B cell (primary cell): ENCODE results near the gene APOE. TPM values are rescaled to one million over a fixed set of nuclear protein-coding genes. Genes with fewer than 3 reads are reported as not detected.
A peak's percentile ranks its signal among the peaks of the same experiment; 100 is the strongest.

Experiments used
- ATAC-seq: fragments of 200-7000 bp; cut with Tn5 transposase; one replicate; pipeline ENCODE4 v1.10.0; 2021; ENCODE audit warnings: low read depth, mild to moderate bottlenecking, moderate number of reproducible peaks, moderate library complexity
- CTCF ChIA-PET: fragments of 350-600 bp; sonication (Branson Sonifier 250); formaldehyde crosslinking; loops from one replicate; lab custom pipeline; 2021; ENCODE audit warnings: antibody characterized with exemption, inconsistent platforms; lab: Charles Lee
- POLR2A ChIA-PET: fragments of 350-600 bp; sonication (Branson Sonifier 250); formaldehyde crosslinking; loops from one replicate; lab custom pipeline; 2021; ENCODE audit warnings: antibody characterized with exemption; lab: Charles Lee
- DNase-seq: peaks from one replicate; pipeline ENCODE4 v3.0.0; 2013
- H2AFZ ChIP-seq: 2 replicates; pipeline ENCODE4 v1.6.1; 2012; ENCODE audit warnings: mild to moderate bottlenecking, low read depth, low read length; ENCODE audit not compliant: insufficient read depth, poor library complexity, severe bottlenecking
- H3K27ac ChIP-seq, 2 donors: 1 replicate in 1 of 2; 2 replicates in 1 of 2; pipeline ENCODE4 v1.5.1; 2012 to 2013; ENCODE audit warnings: low read length in 2 of 2, mild to moderate bottlenecking in 2 of 2, moderate library complexity in 1 of 2
- H3K27me3 ChIP-seq, 4 experiments: fragments of 200-600 bp in 1 of 4; sonication (generic) in 1 of 4; replicated peaks in 1 of 4; 1 replicate in 2 of 4; 2 replicates in 2 of 4; pipeline versions ENCODE4 v1.6.1 to v1.7.0; 2013 to 2016; ENCODE audit warnings: low read length in 3 of 4, mild to moderate bottlenecking in 2 of 4, mixed read lengths in 1 of 4, moderate library complexity in 1 of 4; ENCODE audit not compliant: insufficient read depth in 4 of 4, control insufficient read depth in 3 of 4; ENCODE audit errors: control extremely low read depth in 1 of 4
- H3K36me3 ChIP-seq, 2 experiments: replicated peaks in 1 of 2; 1 replicate in 1 of 2; 2 replicates in 1 of 2; pipeline versions ENCODE4 v1.6.1 to v1.7.1; 2013; ENCODE audit warnings: low read length in 1 of 2; ENCODE audit not compliant: insufficient read depth in 2 of 2, control insufficient read depth in 1 of 2; ENCODE audit errors: control extremely low read depth in 1 of 2, extremely low read depth in 1 of 2
- H3K4me1 ChIP-seq, 2 donors: fragments of 200-600 bp in 1 of 2; sonication (generic) in 1 of 2; 1 replicate in 1 of 2; 2 replicates in 1 of 2; pipeline versions ENCODE4 v1.5.1 to v1.6.1; 2013 to 2017; ENCODE audit warnings: low read length in 2 of 2; ENCODE audit not compliant: control insufficient read depth in 2 of 2, insufficient read depth in 2 of 2
- H3K4me2 ChIP-seq: replicated peaks from 2 replicates; pipeline ENCODE3; 2012; ENCODE audit warnings: mild to moderate bottlenecking, low read depth, low read length; ENCODE audit not compliant: poor library complexity, severe bottlenecking
- H3K4me3 ChIP-seq, 5 experiments: fragments of 200-600 bp in 1 of 5; sonication (generic) in 1 of 5; 1 replicate in 3 of 5; 2 replicates in 2 of 5; pipeline versions ENCODE4 v1.5.1 to v1.7.0; 2011 to 2016; ENCODE audit warnings: low read length in 4 of 5, mild to moderate bottlenecking in 4 of 5, low read depth in 2 of 5, control low read depth in 1 of 5, moderate library complexity in 1 of 5; ENCODE audit not compliant: insufficient read depth in 1 of 5; ENCODE audit errors: control extremely low read depth in 1 of 5, extremely low read depth in 1 of 5
- H3K79me2 ChIP-seq: fragments of 200-600 bp; sonication (generic); one replicate; pipeline ENCODE4 v1.6.0; 2016; ENCODE audit warnings: low read length; ENCODE audit not compliant: control insufficient read depth, insufficient read depth
- H3K9ac ChIP-seq: fragments of 200-600 bp; sonication (generic); 2 replicates; pipeline ENCODE4 v1.6.1; 2017; ENCODE audit warnings: mild to moderate bottlenecking, low read length, moderate library complexity
- H3K9me3 ChIP-seq, 3 donors: one replicate each; pipeline versions ENCODE4 v1.6.1 to v1.7.1; 2013; ENCODE audit warnings: low read length in 2 of 3; ENCODE audit not compliant: control insufficient read depth in 2 of 3, insufficient read depth in 1 of 3; ENCODE audit errors: control extremely low read depth in 1 of 3
- H4K20me1 ChIP-seq: 2 replicates; pipeline ENCODE4 v1.6.0; 2012; ENCODE audit warnings: mild to moderate bottlenecking, low read length; ENCODE audit not compliant: insufficient read depth, control insufficient read depth, poor library complexity, severe bottlenecking
- H3K27ac Mint-ChIP-seq: one replicate; pipeline ENCODE4 v1.8.0; 2021; ENCODE audit warnings: mixed read lengths
- H3K27me3 Mint-ChIP-seq: one replicate; pipeline ENCODE4 v1.8.0; 2021; ENCODE audit warnings: mixed read lengths
- H3K4me1 Mint-ChIP-seq: one replicate; pipeline ENCODE4 v1.8.0; 2021; ENCODE audit warnings: mixed read lengths
- H3K4me3 Mint-ChIP-seq: one replicate; pipeline ENCODE4 v1.8.0; 2021; ENCODE audit warnings: mixed read lengths
- H3K9me3 Mint-ChIP-seq: one replicate; pipeline ENCODE4 v1.8.0; 2022; ENCODE audit warnings: mixed read lengths; ENCODE audit not compliant: insufficient read depth
- EZH2 ChIP-seq: IDR thresholded peaks from 2 replicates; pipeline ENCODE4 v1.6.1; 2012; ENCODE audit warnings: borderline replicate concordance, low read depth, mild to moderate bottlenecking, moderate library complexity, low read length; ENCODE audit not compliant: insufficient read depth, poor library complexity, severe bottlenecking
- WGBS: methylation state at CpG from one replicate; pipeline ENCODE4 v1.1.5; 2013; ENCODE audit warnings: missing lambda C conversion rate; ENCODE audit not compliant: insufficient coverage; 5-methylcytosine and 5-hydroxymethylcytosine counted together
- intact Hi-C: fragments of 100-400 bp; cut with micrococcal nuclease; formaldehyde crosslinking; loops from one replicate; pipeline ENCODE4 v1.10.0; 2022
- polyA plus RNA-seq: library from polyadenylated mRNA; depleted of rRNA; stranded (reverse); fragments of >200 nt; gene quantifications from 2 replicates; pipeline ENCODE4 v1.2.3, GENCODE V29; 2012
- total RNA-seq, 2 donors: library from RNA; stranded (reverse); fragments of 120-200 nt in 1 of 2; gene quantifications; 1 replicate in 1 of 2; 2 replicates in 1 of 2; pipeline versions ENCODE4 v1.2.3 to v1.2.4, GENCODE V29; 2013 to 2022
- TF ChIP-seq, protein P1 (sequence below): fragments of 200-600 bp; IDR thresholded peaks from one replicate; pipeline ENCODE4 v1.8.0; 2022; ENCODE audit warnings: antibody characterized with exemption, mild to moderate bottlenecking

The APOE gene
- total and polyA plus RNA-seq, 2 donors (not counting 1 experiment from before 2014, with no cell fraction given) = 0.74 to 2.8 TPM

DNA sequence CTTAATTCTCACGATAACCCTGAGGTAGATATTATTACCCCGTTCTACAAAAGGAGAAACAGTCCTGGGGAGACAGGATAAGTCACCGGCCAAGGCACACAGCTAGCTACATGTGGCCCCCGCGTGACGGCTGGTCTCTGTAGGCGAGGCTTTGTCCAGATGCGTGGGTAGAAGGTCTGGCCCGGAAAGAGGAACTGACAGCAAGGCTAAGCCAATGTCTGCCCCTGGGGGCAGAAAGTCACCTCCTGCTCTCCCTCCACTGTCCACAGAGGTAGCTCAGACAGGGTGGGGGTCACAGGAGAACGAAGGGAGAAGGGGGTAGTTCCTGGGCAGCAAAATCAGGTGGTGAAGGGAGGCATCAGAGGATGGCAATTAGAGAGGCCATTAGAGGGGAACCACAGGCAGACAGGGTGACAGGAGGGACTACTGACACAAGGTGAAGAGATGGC is 38.2 kb downstream of the APOE start:
- no peaks in the 10 kb centered on the region for H3K79me2 ChIP-seq
- intact Hi-C loops = no loop called here
- no peak for TF ChIP-seq EZH2
- TF ChIP-seq, protein P1, sequence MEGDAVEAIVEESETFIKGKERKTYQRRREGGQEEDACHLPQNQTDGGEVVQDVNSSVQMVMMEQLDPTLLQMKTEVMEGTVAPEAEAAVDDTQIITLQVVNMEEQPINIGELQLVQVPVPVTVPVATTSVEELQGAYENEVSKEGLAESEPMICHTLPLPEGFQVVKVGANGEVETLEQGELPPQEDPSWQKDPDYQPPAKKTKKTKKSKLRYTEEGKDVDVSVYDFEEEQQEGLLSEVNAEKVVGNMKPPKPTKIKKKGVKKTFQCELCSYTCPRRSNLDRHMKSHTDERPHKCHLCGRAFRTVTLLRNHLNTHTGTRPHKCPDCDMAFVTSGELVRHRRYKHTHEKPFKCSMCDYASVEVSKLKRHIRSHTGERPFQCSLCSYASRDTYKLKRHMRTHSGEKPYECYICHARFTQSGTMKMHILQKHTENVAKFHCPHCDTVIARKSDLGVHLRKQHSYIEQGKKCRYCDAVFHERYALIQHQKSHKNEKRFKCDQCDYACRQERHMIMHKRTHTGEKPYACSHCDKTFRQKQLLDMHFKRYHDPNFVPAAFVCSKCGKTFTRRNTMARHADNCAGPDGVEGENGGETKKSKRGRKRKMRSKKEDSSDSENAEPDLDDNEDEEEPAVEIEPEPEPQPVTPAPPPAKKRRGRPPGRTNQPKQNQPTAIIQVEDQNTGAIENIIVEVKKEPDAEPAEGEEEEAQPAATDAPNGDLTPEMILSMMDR = no peak
- no peaks in the 10 kb centered on the region for H3K9me3 ChIP-seq
- ChIA-PET POLR2A (no interaction called here), CTCF (interaction anchor here (0.7 to 1.2 kb wide), 2 partner anchors 40 to 275 kb away, joined by 4 to 5 read pairs; no protein-coding TSS in a partner anchor)
- Mint-ChIP-seq H3K27ac (peak overlapping the region; percentile 86), H3K9me3 (no peaks in the 10 kb centered on the region), H3K4me1 (peaks cover 12% of the 10 kb centered on the region), H3K27me3 (no peaks in the 10 kb centered on the region), H3K4me3 (peak overlapping the region; percentile 71)
- H3K36me3 ChIP-seq = no peaks in the 10 kb centered on the region
- WGBS = 9% methylated on average over 8 of the region's 10 CpGs
- no peaks in the 10 kb centered on the region for H3K27me3 ChIP-seq
- peak overlapping the region; percentile 3 for H3K9ac ChIP-seq
- ATAC-seq = peak; percentile 95
- peak overlapping the region; percentile 33 for H3K4me2 ChIP-seq
- H2AFZ ChIP-seq = peak overlapping the region; percentile 22
- peaks cover 4 to 11% of the 10 kb centered on the region in 2 donors for H3K4me1 ChIP-seq
- peak; percentile 64 for DNase-seq
- H4K20me1 ChIP-seq = no peaks in the 10 kb centered on the region
- peak overlapping the region in 1 of 5 experiments; percentile 9 for H3K4me3 ChIP-seq
- H3K27ac ChIP-seq = no peak overlapping the region

DNA sequence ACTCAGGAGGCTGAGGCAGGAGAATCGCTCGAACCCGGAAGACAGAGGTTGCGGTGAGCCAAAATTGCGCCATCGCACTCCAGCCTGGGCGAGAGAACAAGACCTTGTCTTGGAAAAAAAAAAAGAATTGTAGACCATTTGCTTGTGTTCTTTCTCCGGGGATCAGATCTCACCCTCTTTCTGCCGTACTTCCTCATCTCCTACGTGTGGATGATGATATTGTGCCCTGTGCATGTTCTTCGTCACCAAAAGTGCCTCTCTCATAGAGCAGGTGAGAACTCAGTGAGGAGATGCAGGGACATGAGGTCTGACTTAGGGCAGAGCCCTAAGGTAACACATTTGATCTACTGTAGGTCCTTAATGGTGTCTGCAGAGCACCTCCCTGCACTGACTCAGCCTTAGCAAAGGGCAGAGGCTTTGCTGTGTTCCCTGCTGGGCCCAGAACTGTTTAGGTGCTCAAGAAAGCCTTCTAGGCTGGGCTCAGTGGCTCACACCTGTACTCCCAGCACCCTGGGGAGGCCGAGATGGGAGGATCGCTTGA is 41.5 kb downstream of the APOE start:
- Histone ChIP-seq H2AFZ (no peak overlapping the region), H3K27me3 (no peaks in the 10 kb centered on the region), H3K4me1 (peaks cover 4 to 11% of the 10 kb centered on the region in 2 donors), H3K79me2 (peaks cover 16% of the 10 kb centered on the region), H3K9ac (no peak overlapping the region), H3K4me3 (no peak overlapping the region), H3K4me2 (no peak overlapping the region), H3K9me3 (no peaks in the 10 kb centered on the region), H3K27ac (no peak overlapping the region), H3K36me3 (peaks cover 0 to 4% of the 10 kb centered on the region in 2 experiments), H4K20me1 (peaks cover 3% of the 10 kb centered on the region)
- no peak for TF ChIP-seq EZH2
- TF ChIP-seq, protein P1 = no peak
- Mint-ChIP-seq H3K9me3 (no peaks in the 10 kb centered on the region), H3K4me1 (peaks cover 14% of the 10 kb centered on the region), H3K4me3 (no peak overlapping the region), H3K27me3 (no peaks in the 10 kb centered on the region), H3K27ac (no peak overlapping the region)
- DNase-seq (no peak), ATAC-seq (no peak)
- intact Hi-C loops = no loop called here
- ChIA-PET CTCF (no interaction called here), POLR2A (no interaction called here)
- WGBS = 92% methylated on average over 11 of the region's 13 CpGs
